B cell (primary cell): Measurements from ENCODE around the gene ATP6V1C2. TPM values are rescaled to one million over a fixed set of nuclear protein-coding genes. Genes with fewer than 3 reads are reported as not detected.

ENCODE experiments used
- ATAC-seq: fragments of 200-7000 bp; cut with Tn5 transposase; one replicate; pipeline ENCODE4 v1.10.0; 2021; ENCODE audit warnings: low read depth, mild to moderate bottlenecking, moderate number of reproducible peaks, moderate library complexity
- CTCF ChIA-PET: fragments of 350-600 bp; sonication (Branson Sonifier 250); formaldehyde crosslinking; loops from one replicate; lab custom pipeline; 2021; ENCODE audit warnings: antibody characterized with exemption, inconsistent platforms; lab: Charles Lee
- POLR2A ChIA-PET: fragments of 350-600 bp; sonication (Branson Sonifier 250); formaldehyde crosslinking; loops from one replicate; lab custom pipeline; 2021; ENCODE audit warnings: antibody characterized with exemption; lab: Charles Lee
- DNase-seq: peaks from one replicate; pipeline ENCODE4 v3.0.0; 2013
- H2AFZ ChIP-seq: 2 replicates; pipeline ENCODE4 v1.6.1; 2012; ENCODE audit warnings: mild to moderate bottlenecking, low read depth, low read length; ENCODE audit not compliant: insufficient read depth, poor library complexity, severe bottlenecking
- H3K27ac ChIP-seq, 2 donors: 1 replicate in 1 of 2; 2 replicates in 1 of 2; pipeline ENCODE4 v1.5.1; 2012 to 2013; ENCODE audit warnings: low read length in 2 of 2, mild to moderate bottlenecking in 2 of 2, moderate library complexity in 1 of 2
- H3K27me3 ChIP-seq, 4 experiments: fragments of 200-600 bp in 1 of 4; sonication (generic) in 1 of 4; replicated peaks in 1 of 4; 1 replicate in 2 of 4; 2 replicates in 2 of 4; pipeline versions ENCODE4 v1.6.1 to v1.7.0; 2013 to 2016; ENCODE audit warnings: low read length in 3 of 4, mild to moderate bottlenecking in 2 of 4, mixed read lengths in 1 of 4, moderate library complexity in 1 of 4; ENCODE audit not compliant: insufficient read depth in 4 of 4, control insufficient read depth in 3 of 4; ENCODE audit errors: control extremely low read depth in 1 of 4
- H3K36me3 ChIP-seq, 2 experiments: replicated peaks in 1 of 2; 1 replicate in 1 of 2; 2 replicates in 1 of 2; pipeline versions ENCODE4 v1.6.1 to v1.7.1; 2013; ENCODE audit warnings: low read length in 1 of 2; ENCODE audit not compliant: insufficient read depth in 2 of 2, control insufficient read depth in 1 of 2; ENCODE audit errors: control extremely low read depth in 1 of 2, extremely low read depth in 1 of 2
- H3K4me1 ChIP-seq, 2 donors: fragments of 200-600 bp in 1 of 2; sonication (generic) in 1 of 2; 1 replicate in 1 of 2; 2 replicates in 1 of 2; pipeline versions ENCODE4 v1.5.1 to v1.6.1; 2013 to 2017; ENCODE audit warnings: low read length in 2 of 2; ENCODE audit not compliant: control insufficient read depth in 2 of 2, insufficient read depth in 2 of 2
- H3K4me2 ChIP-seq: replicated peaks from 2 replicates; pipeline ENCODE3; 2012; ENCODE audit warnings: mild to moderate bottlenecking, low read depth, low read length; ENCODE audit not compliant: poor library complexity, severe bottlenecking
- H3K4me3 ChIP-seq, 5 experiments: fragments of 200-600 bp in 1 of 5; sonication (generic) in 1 of 5; 1 replicate in 3 of 5; 2 replicates in 2 of 5; pipeline versions ENCODE4 v1.5.1 to v1.7.0; 2011 to 2016; ENCODE audit warnings: low read length in 4 of 5, mild to moderate bottlenecking in 4 of 5, low read depth in 2 of 5, control low read depth in 1 of 5, moderate library complexity in 1 of 5; ENCODE audit not compliant: insufficient read depth in 1 of 5; ENCODE audit errors: control extremely low read depth in 1 of 5, extremely low read depth in 1 of 5
- H3K79me2 ChIP-seq: fragments of 200-600 bp; sonication (generic); one replicate; pipeline ENCODE4 v1.6.0; 2016; ENCODE audit warnings: low read length; ENCODE audit not compliant: control insufficient read depth, insufficient read depth
- H3K9ac ChIP-seq: fragments of 200-600 bp; sonication (generic); 2 replicates; pipeline ENCODE4 v1.6.1; 2017; ENCODE audit warnings: mild to moderate bottlenecking, low read length, moderate library complexity
- H3K9me3 ChIP-seq, 3 donors: one replicate each; pipeline versions ENCODE4 v1.6.1 to v1.7.1; 2013; ENCODE audit warnings: low read length in 2 of 3; ENCODE audit not compliant: control insufficient read depth in 2 of 3, insufficient read depth in 1 of 3; ENCODE audit errors: control extremely low read depth in 1 of 3
- H4K20me1 ChIP-seq: 2 replicates; pipeline ENCODE4 v1.6.0; 2012; ENCODE audit warnings: mild to moderate bottlenecking, low read length; ENCODE audit not compliant: insufficient read depth, control insufficient read depth, poor library complexity, severe bottlenecking
- H3K27ac Mint-ChIP-seq: one replicate; pipeline ENCODE4 v1.8.0; 2021; ENCODE audit warnings: mixed read lengths
- H3K27me3 Mint-ChIP-seq: one replicate; pipeline ENCODE4 v1.8.0; 2021; ENCODE audit warnings: mixed read lengths
- H3K4me1 Mint-ChIP-seq: one replicate; pipeline ENCODE4 v1.8.0; 2021; ENCODE audit warnings: mixed read lengths
- H3K4me3 Mint-ChIP-seq: one replicate; pipeline ENCODE4 v1.8.0; 2021; ENCODE audit warnings: mixed read lengths
- H3K9me3 Mint-ChIP-seq: one replicate; pipeline ENCODE4 v1.8.0; 2022; ENCODE audit warnings: mixed read lengths; ENCODE audit not compliant: insufficient read depth
- CTCF ChIP-seq: fragments of 200-600 bp; IDR thresholded peaks from one replicate; pipeline ENCODE4 v1.8.0; 2022; ENCODE audit warnings: antibody characterized with exemption, mild to moderate bottlenecking
- EZH2 ChIP-seq: IDR thresholded peaks from 2 replicates; pipeline ENCODE4 v1.6.1; 2012; ENCODE audit warnings: borderline replicate concordance, low read depth, mild to moderate bottlenecking, moderate library complexity, low read length; ENCODE audit not compliant: insufficient read depth, poor library complexity, severe bottlenecking
- WGBS: methylation state at CpG from one replicate; pipeline ENCODE4 v1.1.5; 2013; ENCODE audit warnings: missing lambda C conversion rate; ENCODE audit not compliant: insufficient coverage; 5-methylcytosine and 5-hydroxymethylcytosine counted together
- intact Hi-C: fragments of 100-400 bp; cut with micrococcal nuclease; formaldehyde crosslinking; loops from one replicate; pipeline ENCODE4 v1.10.0; 2022
- polyA plus RNA-seq: library from polyadenylated mRNA; depleted of rRNA; stranded (reverse); fragments of >200 nt; gene quantifications from 2 replicates; pipeline ENCODE4 v1.2.3, GENCODE V29; 2012
- total RNA-seq, 2 donors: library from RNA; stranded (reverse); fragments of 120-200 nt in 1 of 2; gene quantifications; 1 replicate in 1 of 2; 2 replicates in 1 of 2; pipeline versions ENCODE4 v1.2.3 to v1.2.4, GENCODE V29; 2013 to 2022

ATP6V1C2 gene
- total and polyA plus RNA-seq, 2 donors (not counting 1 experiment from before 2014, with no cell fraction given), result 0.54 to 4.4 TPM

GRCh38 chr2:10700078-10700803 lies 21.2 kb upstream of the ATP6V1C2 start:
- DNase-seq (no peak), ATAC-seq (no peak)
- WGBS, result no CpG with 5 or more reads among the region's 4 CpGs
- no peak overlapping the region for H2AFZ ChIP-seq
- no peak for TF ChIP-seq EZH2
- no peak for TF ChIP-seq CTCF
- no peak overlapping the region for H3K9ac ChIP-seq
- H3K4me1 ChIP-seq, result no peaks in the 10 kb centered on the region
- ChIA-PET POLR2A (no interaction called here), CTCF (no interaction called here)
- no peak overlapping the region for H3K27ac ChIP-seq
- Mint-ChIP-seq H3K4me3 (no peak overlapping the region), H3K9me3 (no peaks in the 10 kb centered on the region), H3K27me3 (peaks cover 5% of the 10 kb centered on the region), H3K4me1 (no peaks in the 10 kb centered on the region), H3K27ac (no peak overlapping the region)
- no peaks in the 10 kb centered on the region for H3K79me2 ChIP-seq
- no peak overlapping the region for H3K4me2 ChIP-seq
- no peaks in the 10 kb centered on the region for H3K9me3 ChIP-seq
- H3K4me3 ChIP-seq, result no peak overlapping the region
- H3K27me3 ChIP-seq, result no peaks in the 10 kb centered on the region
- intact Hi-C loops, result no loop called here
- no peaks in the 10 kb centered on the region for H4K20me1 ChIP-seq
- H3K36me3 ChIP-seq, result no peaks in the 10 kb centered on the region

- intact Hi-C loops, result no loop called here
- no peaks in the 10 kb centered on the region for H4K20me1 ChIP-seq
- Mint-ChIP-seq H3K9me3 (no peaks in the 10 kb centered on the region), H3K27me3 (peaks cover 28% of the 10 kb centered on the region), H3K27ac (no peak overlapping the region), H3K4me3 (no peak overlapping the region), H3K4me1 (no peaks in the 10 kb centered on the region)
- H3K4me3 ChIP-seq, result no peak overlapping the region
- no peak for DNase-seq
- no peak overlapping the region for H2AFZ ChIP-seq
- no peak for TF ChIP-seq EZH2
- TF ChIP-seq CTCF, result no peak
- no peaks in the 10 kb centered on the region for H3K4me1 ChIP-seq
- peaks cover 0 to 4% (median under 1%) of the 10 kb centered on the region in 4 experiments for H3K27me3 ChIP-seq
- no peak for ATAC-seq
- H3K27ac ChIP-seq, result no peak overlapping the region
- 83% methylated on average over 2 of the region's 9 CpGs for WGBS
- H3K9me3 ChIP-seq, result no peaks in the 10 kb centered on the region
- no peaks in the 10 kb centered on the region for H3K36me3 ChIP-seq
- H3K79me2 ChIP-seq, result no peaks in the 10 kb centered on the region
- H3K4me2 ChIP-seq, result no peak overlapping the region
- ChIA-PET POLR2A (interaction anchor here (0.7 kb wide), 1 partner anchor 15 kb away, joined by 6 read pairs; no protein-coding TSS in a partner anchor), CTCF (no interaction called here)
- H3K9ac ChIP-seq, result no peak overlapping the region
Observed at GRCh38 chr2:10704034-10704594, 17.3 kb upstream of the ATP6V1C2 start.
